Neural cell (in vitro differentiated cells): ENCODE data around the gene STYXL1. TPM values are rescaled to one million over a fixed set of nuclear protein-coding genes. Genes with fewer than 3 reads are reported as not detected.
"Not testable (repeated sequence)": the region's sequence is repeated elsewhere in the genome, so short reads cannot be mapped to it uniquely, and the experiment has no call there.

Experiments
- H2AFZ ChIP-seq: fragments of 200-600, 300-800 bp; sonication (generic), shearing (Covaris generic); 2 replicates; pipeline ENCODE4 v1.6.0; 2014; ENCODE audit warnings: low read depth, mild to moderate bottlenecking, antibody characterized with exemption, low read length, moderate library complexity
- H3F3A ChIP-seq: fragments of 200-600 bp; shearing (Covaris generic); 2 replicates; pipeline ENCODE4 v1.6.1; 2016; ENCODE audit warnings: mild to moderate bottlenecking, moderate library complexity, mixed read lengths, antibody characterized with exemption, low read length; ENCODE audit not compliant: insufficient read depth, poor library complexity, severe bottlenecking
- H3K27ac ChIP-seq: fragments of 200-600, 300-800 bp; sonication (generic), shearing (Covaris generic); 2 replicates; pipeline ENCODE4 v1.5.1; 2014; ENCODE audit warnings: mild to moderate bottlenecking, low read length, moderate library complexity
- H3K27me3 ChIP-seq: fragments of 300-800, 200-600 bp; sonication (generic), shearing (Covaris generic); 2 replicates; pipeline ENCODE4 v1.6.0; 2014; ENCODE audit warnings: mild to moderate bottlenecking, low read depth, low read length, moderate library complexity; ENCODE audit not compliant: insufficient read depth
- H3K36me3 ChIP-seq: fragments of 300-800, 200-600 bp; sonication (generic), shearing (Covaris generic); 2 replicates; pipeline ENCODE4 v1.5.1; 2014; ENCODE audit warnings: mild to moderate bottlenecking, antibody characterized with exemption, low read length, moderate library complexity; ENCODE audit not compliant: insufficient read depth
- H3K4me2 ChIP-seq: fragments of 300-800, 200-600 bp; sonication (generic), shearing (Covaris generic); 2 replicates; pipeline ENCODE4 v1.6.0; 2014; ENCODE audit warnings: mild to moderate bottlenecking, low read length
- H3K4me3 ChIP-seq: fragments of 300-800, 200-600 bp; sonication (generic), shearing (Covaris generic); 2 replicates; pipeline ENCODE4 v1.5.1; 2014; ENCODE audit warnings: mild to moderate bottlenecking, low read length, moderate library complexity
- H3K79me2 ChIP-seq: fragments of 200-600 bp; shearing (Covaris generic); replicated peaks from 2 replicates; pipeline ENCODE4 v1.6.0; 2014; ENCODE audit warnings: mild to moderate bottlenecking, low read length, moderate library complexity; ENCODE audit not compliant: insufficient read depth
- H3K9ac ChIP-seq: fragments of 300-800, 200-600 bp; sonication (generic), shearing (Covaris generic); 2 replicates; pipeline ENCODE4 v1.6.1; 2016; ENCODE audit warnings: mild to moderate bottlenecking, low read length, mixed read lengths
- H3K9me2 ChIP-seq: fragments of 200-600 bp; shearing (Covaris generic); 2 replicates; pipeline ENCODE4 v1.6.1; 2016; ENCODE audit warnings: mild to moderate bottlenecking, low read length, mixed read lengths; ENCODE audit not compliant: insufficient read depth
- H3K9me3 ChIP-seq: fragments of 200-600, 300-800 bp; sonication (generic), shearing (Covaris generic); 2 replicates; pipeline ENCODE4 v1.6.1; 2016; ENCODE audit warnings: mild to moderate bottlenecking, mixed run types, low read length, moderate library complexity, mixed read lengths
- H4K20me1 ChIP-seq: fragments of 200-600 bp; shearing (Covaris generic); 2 replicates; pipeline ENCODE4 v1.6.1; 2016; ENCODE audit warnings: mild to moderate bottlenecking, mixed run types; ENCODE audit not compliant: insufficient read depth
- EP300 ChIP-seq: fragments of 450-650 bp; conservative IDR thresholded peaks from 2 replicates; pipeline ENCODE4 v1.6.1; 2014; ENCODE audit warnings: antibody characterized with exemption, mild to moderate bottlenecking, moderate library complexity; ENCODE audit not compliant: poor library complexity, severe bottlenecking
- EZH2 ChIP-seq: fragments of 200-600, 300-800 bp; shearing (Covaris generic), sonication (generic); IDR thresholded peaks from 2 replicates; pipeline ENCODE4 v1.6.1; 2014; ENCODE audit warnings: antibody characterized with exemption, low read length, borderline replicate concordance, mild to moderate bottlenecking; ENCODE audit not compliant: insufficient read depth, poor library complexity, severe bottlenecking
- MXI1 ChIP-seq: fragments of 450-650 bp; conservative IDR thresholded peaks from 2 replicates; pipeline ENCODE4 v1.6.1; 2014; ENCODE audit warnings: antibody characterized with exemption, mild to moderate bottlenecking; ENCODE audit not compliant: poor library complexity, severe bottlenecking
- POLR2AphosphoS5 ChIP-seq: IDR thresholded peaks from 2 replicates; pipeline ENCODE4 v1.6.1; 2012
- RAD21 ChIP-seq: fragments of 450-650 bp; conservative IDR thresholded peaks from 2 replicates; pipeline ENCODE4 v1.6.1; 2014; ENCODE audit warnings: antibody characterized with exemption, mild to moderate bottlenecking, moderate library complexity
- SMC3 ChIP-seq: fragments of 450-650 bp; conservative IDR thresholded peaks from 2 replicates; pipeline ENCODE4 v1.6.1; 2014; ENCODE audit warnings: antibody characterized with exemption, mild to moderate bottlenecking, moderate library complexity; ENCODE audit not compliant: poor library complexity
- TAF1 ChIP-seq: IDR thresholded peaks from 2 replicates; pipeline ENCODE4 v1.6.1; 2012; ENCODE audit warnings: low read depth
- polyA plus RNA-seq: library from polyadenylated mRNA; depleted of rRNA; stranded (reverse); fragments of >200 nt; gene quantifications from 2 replicates; pipeline ENCODE4 v1.2.3, GENCODE V29; 2014
- TF ChIP-seq, protein P1 (sequence below): fragments of 450-650 bp; IDR thresholded peaks from 2 replicates; pipeline ENCODE4 v1.5.1; 2014; ENCODE audit warnings: antibody characterized with exemption, mild to moderate bottlenecking, moderate library complexity; ENCODE audit not compliant: poor library complexity, severe bottlenecking
- TF ChIP-seq, protein P2 (sequence below): IDR thresholded peaks from 2 replicates; pipeline ENCODE4 v1.6.1; 2012; ENCODE audit warnings: borderline replicate concordance

The STYXL1 gene
- polyA plus RNA-seq, 1 donor from 2014 or later, result 59.9 TPM

DNA sequence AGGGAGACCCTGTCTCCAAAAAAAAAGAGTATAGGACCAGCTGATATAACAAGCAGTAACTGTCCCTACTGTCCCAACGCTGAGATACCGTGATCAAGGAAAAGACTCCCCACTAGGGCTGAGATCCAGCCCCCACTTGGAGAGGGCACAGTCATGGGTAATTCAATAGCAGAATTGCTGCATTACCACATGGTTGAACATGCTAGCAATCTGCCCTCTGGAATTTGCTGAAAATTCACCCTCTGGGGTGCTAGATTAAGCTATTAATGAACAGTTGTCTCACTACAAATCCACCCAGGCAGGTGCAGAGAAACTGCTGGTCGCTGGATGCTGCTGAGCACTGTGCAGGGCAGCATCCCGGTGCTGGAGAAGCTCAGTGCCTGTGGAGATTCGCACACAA lies 46.5 kb upstream of the STYXL1 start:
- not testable (repeated sequence) for H2AFZ ChIP-seq, H3K4me2 ChIP-seq, H3K9me2 ChIP-seq, H3F3A ChIP-seq, H3K27me3 ChIP-seq, H4K20me1 ChIP-seq, H3K9me3 ChIP-seq, H3K9ac ChIP-seq, H3K4me3 ChIP-seq, H3K79me2 ChIP-seq, H3K36me3 ChIP-seq, H3K27ac ChIP-seq

DNA sequence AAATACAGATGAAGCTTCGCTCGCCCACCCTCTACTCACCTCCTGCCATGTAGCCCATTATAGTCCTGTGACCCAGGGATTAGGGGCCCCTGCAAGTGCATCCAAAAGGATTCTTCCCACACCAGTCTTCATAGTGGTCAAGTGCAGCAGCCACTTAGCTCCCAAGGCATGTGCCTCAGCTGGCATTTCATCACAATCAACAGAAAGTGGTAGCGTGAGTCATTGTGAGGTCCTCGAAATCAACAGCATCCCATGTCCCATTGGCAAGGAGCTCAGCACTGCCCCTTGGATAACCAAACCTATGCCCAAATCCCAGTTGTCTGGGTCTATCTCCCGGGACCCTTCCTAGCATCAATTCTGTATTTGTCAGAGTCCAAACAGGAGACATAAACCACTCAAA lies 45.7 kb upstream of the STYXL1 start:
- H3K79me2 ChIP-seq, H4K20me1 ChIP-seq, H3K9me2 ChIP-seq, H3K27me3 ChIP-seq, H2AFZ ChIP-seq, H3K9me3 ChIP-seq, H3K4me3 ChIP-seq, H3K36me3 ChIP-seq, H3K27ac ChIP-seq, H3F3A ChIP-seq, H3K4me2 ChIP-seq, H3K9ac ChIP-seq: not testable (repeated sequence)

DNA sequence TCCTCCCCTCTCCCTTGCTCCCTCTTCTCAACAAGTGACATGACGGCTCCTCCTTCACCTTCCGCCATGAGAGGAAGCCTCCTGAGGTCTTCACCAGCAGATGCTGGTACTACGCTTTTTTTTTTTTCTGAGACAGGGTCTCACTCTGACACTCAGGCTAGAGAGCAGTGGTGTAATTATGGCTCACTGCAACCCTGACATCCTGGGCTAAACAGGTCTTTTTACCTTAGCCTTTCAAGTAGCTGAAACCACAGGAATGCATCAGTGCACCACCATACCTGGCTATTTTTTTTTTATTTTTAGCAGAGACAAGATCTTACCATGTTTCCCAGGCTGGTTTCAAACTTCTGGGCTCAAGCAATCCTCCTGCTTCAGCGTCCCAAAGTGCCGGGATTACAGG lies 43.7 kb upstream of the STYXL1 start:
- no peak overlapping the region for H3K27ac ChIP-seq
- H3K36me3 ChIP-seq, result no peaks in the 10 kb centered on the region
- H2AFZ ChIP-seq, result no peak overlapping the region
- no peaks in the 10 kb centered on the region for H3K9me3 ChIP-seq
- no peaks in the 10 kb centered on the region for H4K20me1 ChIP-seq
- no peaks in the 10 kb centered on the region for H3K79me2 ChIP-seq
- no peaks in the 10 kb centered on the region for H3K27me3 ChIP-seq
- no peaks in the 10 kb centered on the region for H3F3A ChIP-seq
- no peaks in the 10 kb centered on the region for H3K9me2 ChIP-seq
- H3K9ac ChIP-seq, result no peak overlapping the region
- H3K4me3 ChIP-seq, result no peak overlapping the region
- TF ChIP-seq EZH2 (no peak), TAF1 (no peak), RAD21 (no peak), MXI1 (no peak), SMC3 (no peak), EP300 (no peak), POLR2AphosphoS5 (no peak)
- TF ChIP-seq, protein P1, sequence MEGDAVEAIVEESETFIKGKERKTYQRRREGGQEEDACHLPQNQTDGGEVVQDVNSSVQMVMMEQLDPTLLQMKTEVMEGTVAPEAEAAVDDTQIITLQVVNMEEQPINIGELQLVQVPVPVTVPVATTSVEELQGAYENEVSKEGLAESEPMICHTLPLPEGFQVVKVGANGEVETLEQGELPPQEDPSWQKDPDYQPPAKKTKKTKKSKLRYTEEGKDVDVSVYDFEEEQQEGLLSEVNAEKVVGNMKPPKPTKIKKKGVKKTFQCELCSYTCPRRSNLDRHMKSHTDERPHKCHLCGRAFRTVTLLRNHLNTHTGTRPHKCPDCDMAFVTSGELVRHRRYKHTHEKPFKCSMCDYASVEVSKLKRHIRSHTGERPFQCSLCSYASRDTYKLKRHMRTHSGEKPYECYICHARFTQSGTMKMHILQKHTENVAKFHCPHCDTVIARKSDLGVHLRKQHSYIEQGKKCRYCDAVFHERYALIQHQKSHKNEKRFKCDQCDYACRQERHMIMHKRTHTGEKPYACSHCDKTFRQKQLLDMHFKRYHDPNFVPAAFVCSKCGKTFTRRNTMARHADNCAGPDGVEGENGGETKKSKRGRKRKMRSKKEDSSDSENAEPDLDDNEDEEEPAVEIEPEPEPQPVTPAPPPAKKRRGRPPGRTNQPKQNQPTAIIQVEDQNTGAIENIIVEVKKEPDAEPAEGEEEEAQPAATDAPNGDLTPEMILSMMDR, result no peak
- TF ChIP-seq, protein P2, sequence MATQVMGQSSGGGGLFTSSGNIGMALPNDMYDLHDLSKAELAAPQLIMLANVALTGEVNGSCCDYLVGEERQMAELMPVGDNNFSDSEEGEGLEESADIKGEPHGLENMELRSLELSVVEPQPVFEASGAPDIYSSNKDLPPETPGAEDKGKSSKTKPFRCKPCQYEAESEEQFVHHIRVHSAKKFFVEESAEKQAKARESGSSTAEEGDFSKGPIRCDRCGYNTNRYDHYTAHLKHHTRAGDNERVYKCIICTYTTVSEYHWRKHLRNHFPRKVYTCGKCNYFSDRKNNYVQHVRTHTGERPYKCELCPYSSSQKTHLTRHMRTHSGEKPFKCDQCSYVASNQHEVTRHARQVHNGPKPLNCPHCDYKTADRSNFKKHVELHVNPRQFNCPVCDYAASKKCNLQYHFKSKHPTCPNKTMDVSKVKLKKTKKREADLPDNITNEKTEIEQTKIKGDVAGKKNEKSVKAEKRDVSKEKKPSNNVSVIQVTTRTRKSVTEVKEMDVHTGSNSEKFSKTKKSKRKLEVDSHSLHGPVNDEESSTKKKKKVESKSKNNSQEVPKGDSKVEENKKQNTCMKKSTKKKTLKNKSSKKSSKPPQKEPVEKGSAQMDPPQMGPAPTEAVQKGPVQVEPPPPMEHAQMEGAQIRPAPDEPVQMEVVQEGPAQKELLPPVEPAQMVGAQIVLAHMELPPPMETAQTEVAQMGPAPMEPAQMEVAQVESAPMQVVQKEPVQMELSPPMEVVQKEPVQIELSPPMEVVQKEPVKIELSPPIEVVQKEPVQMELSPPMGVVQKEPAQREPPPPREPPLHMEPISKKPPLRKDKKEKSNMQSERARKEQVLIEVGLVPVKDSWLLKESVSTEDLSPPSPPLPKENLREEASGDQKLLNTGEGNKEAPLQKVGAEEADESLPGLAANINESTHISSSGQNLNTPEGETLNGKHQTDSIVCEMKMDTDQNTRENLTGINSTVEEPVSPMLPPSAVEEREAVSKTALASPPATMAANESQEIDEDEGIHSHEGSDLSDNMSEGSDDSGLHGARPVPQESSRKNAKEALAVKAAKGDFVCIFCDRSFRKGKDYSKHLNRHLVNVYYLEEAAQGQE, result no peak
- no peak overlapping the region for H3K4me2 ChIP-seq
